ENCODE measurements around the gene ZNF263. TPM values are rescaled to one million over a fixed set of nuclear protein-coding genes. Genes with fewer than 3 reads are reported as not detected.

The ZNF263 gene
- total RNA-seq, 4 donors from 2014 or later, result 45.5 to 53.6 (median 47.6) TPM

Other genes starting within 250 kb of the ZNF263 start
- 1 to 10 TPM in 1 of 4 donors, under 1 TPM in 2, not detected in 1; 0.31 to 3.1 (median 0.31) TPM for gene BICDL2, start 246.5 kb upstream of the ZNF263 start, total RNA-seq
- gene MMP25, start 236.9 kb upstream of the ZNF263 start, total RNA-seq, result 1 to 10 TPM in 2 of 4 donors, not detected in 2; 1.6 to 2.6 TPM
- 10 to 100 TPM in 3 of 4 donors, 1 to 10 TPM in 1; 2.6 to 39.0 (median 21.6) TPM for gene IL32, start 217.9 kb upstream of the ZNF263 start, total RNA-seq
- 1 to 10 TPM in 1 of 4 donors, not detected in 3; 1.7 TPM for gene ZSCAN10, start 184.2 kb upstream of the ZNF263 start, total RNA-seq
- gene ZNF205, start 170.9 kb upstream of the ZNF263 start, total RNA-seq, result 10 to 100 TPM; 11.6 to 25.8 (median 20.4) TPM
- 10 to 100 TPM in 2 of 4 donors, 1 to 10 TPM in 2; 3.6 to 22.3 (median 12.2) TPM for gene ZNF213, start 148.5 kb upstream of the ZNF263 start, total RNA-seq
- not detected for gene OR1F1, start 95.3 kb upstream of the ZNF263 start, total RNA-seq
- 10 to 100 TPM in 2 of 4 donors, 1 to 10 TPM in 2; 5.2 to 11.8 (median 8.0) TPM for gene ZNF200, start 48.3 kb upstream of the ZNF263 start, total RNA-seq
- 1 to 10 TPM; 1.2 to 3.4 (median 1.7) TPM for gene MEFV, start 26.9 kb upstream of the ZNF263 start, total RNA-seq
- gene TIGD7, start 21.9 kb downstream of the ZNF263 start, total RNA-seq, result 1 to 10 TPM; 4.4 to 8.3 (median 6.2) TPM
- gene ZNF75A, start 22.0 kb downstream of the ZNF263 start, total RNA-seq, result 10 to 100 TPM; 19.0 to 28.8 (median 27.3) TPM
- gene OR2C1, start 72.4 kb downstream of the ZNF263 start, total RNA-seq, result under 1 TPM in 1 of 4 donors, not detected in 3; 0.31 TPM
- gene ZSCAN32, start 117.5 kb downstream of the ZNF263 start, total RNA-seq, result 10 to 100 TPM; 11.4 to 25.5 (median 14.0) TPM
- gene ZNF174, start 117.7 kb downstream of the ZNF263 start, total RNA-seq, result 10 to 100 TPM; 12.1 to 22.9 (median 22.3) TPM
- 1 to 10 TPM; 1.4 to 2.8 (median 2.2) TPM for gene ZNF597, start 160.0 kb downstream of the ZNF263 start, total RNA-seq
- gene NAA60, start 160.2 kb downstream of the ZNF263 start, total RNA-seq, result 10 to 100 TPM; 18.6 to 35.1 (median 28.5) TPM
- gene C16orf90, start 212.0 kb downstream of the ZNF263 start, total RNA-seq, result not detected
- 10 to 100 TPM; 27.0 to 48.0 (median 30.1) TPM for gene CLUAP1, start 217.5 kb downstream of the ZNF263 start, total RNA-seq

Measured in gastroesophageal sphincter (tissue), 4 donors.